ENCODE data around the gene RSL1D1.

The RSL1D1 gene

DNA sequence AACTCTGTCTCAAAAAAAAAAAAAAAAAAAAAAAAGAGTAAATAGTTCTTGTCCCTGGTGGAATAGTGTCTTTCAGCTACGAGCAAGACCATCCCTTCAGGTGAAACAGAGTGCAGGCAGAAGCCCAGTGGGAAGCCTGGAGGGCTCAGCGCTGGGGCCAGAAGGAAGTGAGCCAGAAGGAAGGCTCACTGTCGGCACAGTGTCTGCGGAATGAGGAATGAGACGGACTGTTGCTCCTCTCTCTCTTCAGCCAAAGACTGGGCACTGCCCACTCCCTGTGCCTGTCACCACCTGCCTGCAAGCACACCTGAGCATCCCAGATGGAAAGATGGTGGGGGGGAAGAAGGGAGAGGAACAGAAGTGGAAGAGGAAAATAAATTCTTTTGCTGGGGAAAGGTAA is 7.5 kb downstream of the RSL1D1 start:
- no peak for DNase-seq (ENCODE audit: low spot score)
- TF ChIP-seq, protein P1, sequence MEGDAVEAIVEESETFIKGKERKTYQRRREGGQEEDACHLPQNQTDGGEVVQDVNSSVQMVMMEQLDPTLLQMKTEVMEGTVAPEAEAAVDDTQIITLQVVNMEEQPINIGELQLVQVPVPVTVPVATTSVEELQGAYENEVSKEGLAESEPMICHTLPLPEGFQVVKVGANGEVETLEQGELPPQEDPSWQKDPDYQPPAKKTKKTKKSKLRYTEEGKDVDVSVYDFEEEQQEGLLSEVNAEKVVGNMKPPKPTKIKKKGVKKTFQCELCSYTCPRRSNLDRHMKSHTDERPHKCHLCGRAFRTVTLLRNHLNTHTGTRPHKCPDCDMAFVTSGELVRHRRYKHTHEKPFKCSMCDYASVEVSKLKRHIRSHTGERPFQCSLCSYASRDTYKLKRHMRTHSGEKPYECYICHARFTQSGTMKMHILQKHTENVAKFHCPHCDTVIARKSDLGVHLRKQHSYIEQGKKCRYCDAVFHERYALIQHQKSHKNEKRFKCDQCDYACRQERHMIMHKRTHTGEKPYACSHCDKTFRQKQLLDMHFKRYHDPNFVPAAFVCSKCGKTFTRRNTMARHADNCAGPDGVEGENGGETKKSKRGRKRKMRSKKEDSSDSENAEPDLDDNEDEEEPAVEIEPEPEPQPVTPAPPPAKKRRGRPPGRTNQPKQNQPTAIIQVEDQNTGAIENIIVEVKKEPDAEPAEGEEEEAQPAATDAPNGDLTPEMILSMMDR (IDR thresholded peaks at IDR 0.05; ENCODE audit: extremely low read depth, missing control alignments): no peak

GRCh38 chr16:11843206-11843605 is 8.1 kb downstream of the RSL1D1 start:
- TF ChIP-seq, protein P1 (IDR thresholded peaks at IDR 0.05; ENCODE audit: extremely low read depth, missing control alignments): no peak
- no peak for DNase-seq (ENCODE audit: low spot score)

GRCh38 chr16:11841026-11841425 is 10.3 kb downstream of the RSL1D1 start:
- DNase-seq (ENCODE audit: low spot score): no peak
- TF ChIP-seq, protein P1 (IDR thresholded peaks at IDR 0.05; ENCODE audit: extremely low read depth, missing control alignments): no peak

DNA sequence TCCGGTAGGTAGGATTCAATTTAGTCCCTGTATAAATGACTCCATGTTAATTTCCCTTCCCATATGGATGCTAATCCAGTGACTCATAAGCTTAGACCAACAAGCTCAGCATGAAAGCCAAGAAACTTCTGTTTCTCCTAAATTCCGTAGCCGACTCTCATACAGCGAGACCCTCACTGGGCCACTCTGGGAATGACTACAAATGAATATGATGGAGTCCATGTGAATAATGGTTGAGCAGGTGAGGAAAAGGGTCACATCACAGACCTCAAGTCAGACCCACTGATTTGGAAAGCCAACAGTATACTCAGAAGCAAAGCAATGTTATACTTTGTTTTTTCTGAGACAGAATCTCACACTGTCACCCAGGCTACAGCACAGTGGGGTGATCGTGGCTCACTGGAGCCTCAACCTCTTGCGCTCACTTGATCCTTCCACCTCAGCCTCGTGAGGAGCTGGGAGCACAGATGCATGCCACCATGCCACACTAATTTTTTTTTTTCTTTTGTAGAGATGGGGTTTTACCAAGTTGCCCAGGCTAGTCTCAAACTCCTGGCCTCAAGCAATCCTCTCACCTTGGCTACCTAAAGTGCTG is 14.6 kb downstream of the RSL1D1 start:
- TF ChIP-seq, protein P1 (IDR thresholded peaks at IDR 0.05; ENCODE audit: extremely low read depth, missing control alignments): no peak
- no peak for DNase-seq (ENCODE audit: low spot score)

DNA sequence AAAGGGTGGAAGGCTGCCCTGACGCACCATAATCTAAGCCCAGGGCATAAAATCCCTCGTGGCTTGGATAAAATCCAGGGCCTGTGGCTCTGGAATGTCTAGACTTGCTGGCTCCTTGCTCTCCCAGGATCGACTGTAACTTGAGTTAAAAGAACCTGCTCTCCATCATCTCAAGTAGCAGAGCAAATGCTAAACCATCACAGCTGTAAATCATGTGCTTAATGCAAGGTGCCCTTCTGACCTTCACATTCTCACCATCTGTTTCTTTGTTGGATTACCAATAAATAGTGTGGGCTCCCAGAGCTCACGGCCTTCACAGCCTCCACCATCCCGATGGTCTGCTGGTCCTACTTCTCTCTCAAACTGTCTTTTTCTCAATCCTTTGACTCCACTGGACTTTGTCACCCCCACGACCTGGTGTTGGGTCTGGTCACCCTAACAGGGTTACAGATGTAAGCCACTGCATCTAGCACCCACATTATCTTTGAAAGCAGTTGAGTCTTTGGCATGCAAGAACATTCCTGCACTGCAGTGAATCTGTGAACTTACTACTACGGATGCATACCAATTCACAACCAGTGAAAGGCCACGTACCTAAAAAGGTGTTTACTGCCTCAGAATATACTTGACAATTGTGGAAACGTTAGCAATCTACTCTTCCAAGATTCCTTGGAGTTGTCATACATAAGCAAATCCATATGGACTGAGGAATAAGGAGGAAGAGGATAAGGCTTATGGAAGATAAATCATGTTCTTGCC is 15.3 kb downstream of the RSL1D1 start:
- no peak for DNase-seq (ENCODE audit: low spot score)
- TF ChIP-seq, protein P1 (IDR thresholded peaks at IDR 0.05; ENCODE audit: extremely low read depth, missing control alignments): no peak

- DNase-seq (ENCODE audit: low spot score): no peak
- TF ChIP-seq, protein P1 (IDR thresholded peaks at IDR 0.05; ENCODE audit: extremely low read depth, missing control alignments): no peak
These were observed 16.0 kb downstream of the RSL1D1 start for GRCh38 chr16:11835309-11835708.

- TF ChIP-seq, protein P1 (IDR thresholded peaks at IDR 0.05; ENCODE audit: extremely low read depth, missing control alignments): no peak
- no peak for DNase-seq (ENCODE audit: low spot score)
These were observed 17.2 kb downstream of the RSL1D1 start for GRCh38 chr16:11833951-11834695.

Data from GM20000 (cell line).